Measurements from ENCODE around the gene KLHL29. TPM values are rescaled to one million over a fixed set of nuclear protein-coding genes. Genes with fewer than 3 reads are reported as not detected.

The KLHL29 gene
- total and polyA plus RNA-seq, 2 experiments from 2014 or later = 1.5 to 6.5 TPM

GRCh38 chr2:23588508-23589201, 203.7 kb downstream of the KLHL29 start:
- Histone ChIP-seq H3K9me2 (ENCODE audit: insufficient read depth) (no peaks in the 10 kb centered on the region), H3K4me3 (no peak overlapping the region), H2AFZ (no peak overlapping the region), H3K4me2 (no peak overlapping the region), H3K4me1 (ENCODE audit: insufficient read depth) (no peaks in the 10 kb centered on the region), H4K20me1 (replicated peaks; ENCODE audit: insufficient read depth) (no peaks in the 10 kb centered on the region), H3F3A (replicated peaks; ENCODE audit: low read depth) (no peaks in the 10 kb centered on the region), H3K79me2 (replicated peaks; ENCODE audit: insufficient read depth) (no peaks in the 10 kb centered on the region), H3K27ac (ENCODE audit: low read depth) (no peak overlapping the region), H3K36me3 (ENCODE audit: insufficient read depth) (no peaks in the 10 kb centered on the region), H3K27me3 (ENCODE audit: insufficient read depth) (no peaks in the 10 kb centered on the region)
- H3K9me3 Mint-ChIP-seq = no peaks in the 10 kb centered on the region
- no peak for ATAC-seq
- H3K27ac Mint-ChIP-seq = no peak overlapping the region
- DNase-seq (ENCODE audit: low spot score) = no peak
- H3K36me3 Mint-ChIP-seq (ENCODE audit: low read depth) = no peaks in the 10 kb centered on the region
- no peak overlapping the region for H3K4me3 Mint-ChIP-seq
- no peaks in the 10 kb centered on the region for H3K27me3 Mint-ChIP-seq (ENCODE audit: insufficient read depth, low read depth, poor library complexity)
- TF ChIP-seq JUNB (IDR thresholded peaks at IDR 0.05; ENCODE audit: unreplicated experiment) (no peak), EZH2phosphoT487 (IDR thresholded peaks at IDR 0.05; ENCODE audit: unreplicated experiment) (no peak), CREB1 (CRISPR knock-in tag; IDR thresholded peaks at IDR 0.05; ENCODE audit: low read depth) (no peak), CTCF (conservative IDR thresholded peaks at IDR 0.05; ENCODE audit: low read depth in 2 of 2) (no peak), NANOG (IDR thresholded peaks at IDR 0.05; ENCODE audit: borderline replicate concordance) (no peak), ETS1 (IDR thresholded peaks at IDR 0.05) (no peak), REST (IDR thresholded peaks at IDR 0.05; ENCODE audit: unreplicated experiment) (no peak), ZNF114 (CRISPR knock-in tag; IDR thresholded peaks at IDR 0.05) (no peak), POLR2AphosphoS5 (IDR thresholded peaks at IDR 0.05; ENCODE audit: low read depth) (no peak), ZNF462 (CRISPR knock-in tag; IDR thresholded peaks at IDR 0.05) (no peak), EZH2 (IDR thresholded peaks at IDR 0.05; ENCODE audit: low read depth, unreplicated experiment) (no peak), STAT1 (IDR thresholded peaks at IDR 0.05; ENCODE audit: unreplicated experiment) (no peak), ZNF331 (CRISPR knock-in tag; IDR thresholded peaks at IDR 0.05; ENCODE audit: low read depth) (no peak)
- peaks cover 11% of the 10 kb centered on the region for H3K4me1 Mint-ChIP-seq
